ENCODE measurements around the gene SLC9A9. TPM values are rescaled to one million over a fixed set of nuclear protein-coding genes. Genes with fewer than 3 reads are reported as not detected.

Gene SLC9A9
- total RNA-seq, 4 donors from 2014 or later = 2.1 to 40.4 (median 7.2) TPM

DNA sequence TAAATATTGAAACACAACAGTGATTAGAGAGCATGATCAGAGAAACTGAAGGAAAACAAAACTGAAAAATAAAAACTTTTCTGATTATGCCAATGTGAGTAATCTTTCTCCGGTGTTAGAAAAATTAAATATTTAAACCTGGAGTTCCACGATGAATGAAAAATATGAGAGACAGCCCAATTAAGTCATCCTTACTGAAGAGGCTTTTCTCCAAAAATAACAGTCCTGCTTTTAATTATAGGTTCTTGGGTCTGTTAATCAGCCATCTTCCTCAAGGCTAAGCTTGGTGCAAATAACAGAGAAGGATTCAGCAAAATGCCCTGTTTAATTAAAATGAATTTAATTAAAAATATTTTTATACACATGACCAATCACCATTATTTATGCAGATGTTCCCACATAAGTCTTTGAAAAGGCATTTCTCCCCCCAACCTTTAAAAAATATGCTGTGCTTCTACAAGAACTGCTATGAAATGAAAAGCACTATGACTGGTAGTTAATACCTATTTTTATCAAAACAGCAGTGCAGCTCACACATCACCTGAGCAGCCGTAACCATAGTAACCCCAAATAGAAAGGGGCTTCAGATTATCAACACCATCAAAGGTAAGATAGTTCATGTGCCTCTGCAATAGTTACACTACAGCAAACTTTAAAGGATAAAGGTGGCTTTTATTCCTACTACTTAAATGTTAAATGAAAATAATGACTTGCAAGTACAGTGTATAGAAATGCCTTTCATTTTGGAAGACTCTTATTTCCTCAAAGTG is 175.7 kb downstream of the SLC9A9 start:
- Histone ChIP-seq H3K4me3 (no peak overlapping the region), H3K36me3 (no peaks in the 10 kb centered on the region), H3K4me1 (peaks cover 0 to 18% (median 2%) of the 10 kb centered on the region in 4 donors), H3K27me3 (no peaks in the 10 kb centered on the region), H3K27ac (peak overlapping the region in 1 of 4 donors; percentile 61), H3K9me3 (no peaks in the 10 kb centered on the region)
- TF ChIP-seq POLR2A (IDR thresholded peaks at IDR 0.05) = no peak
- TF ChIP-seq, protein P1, sequence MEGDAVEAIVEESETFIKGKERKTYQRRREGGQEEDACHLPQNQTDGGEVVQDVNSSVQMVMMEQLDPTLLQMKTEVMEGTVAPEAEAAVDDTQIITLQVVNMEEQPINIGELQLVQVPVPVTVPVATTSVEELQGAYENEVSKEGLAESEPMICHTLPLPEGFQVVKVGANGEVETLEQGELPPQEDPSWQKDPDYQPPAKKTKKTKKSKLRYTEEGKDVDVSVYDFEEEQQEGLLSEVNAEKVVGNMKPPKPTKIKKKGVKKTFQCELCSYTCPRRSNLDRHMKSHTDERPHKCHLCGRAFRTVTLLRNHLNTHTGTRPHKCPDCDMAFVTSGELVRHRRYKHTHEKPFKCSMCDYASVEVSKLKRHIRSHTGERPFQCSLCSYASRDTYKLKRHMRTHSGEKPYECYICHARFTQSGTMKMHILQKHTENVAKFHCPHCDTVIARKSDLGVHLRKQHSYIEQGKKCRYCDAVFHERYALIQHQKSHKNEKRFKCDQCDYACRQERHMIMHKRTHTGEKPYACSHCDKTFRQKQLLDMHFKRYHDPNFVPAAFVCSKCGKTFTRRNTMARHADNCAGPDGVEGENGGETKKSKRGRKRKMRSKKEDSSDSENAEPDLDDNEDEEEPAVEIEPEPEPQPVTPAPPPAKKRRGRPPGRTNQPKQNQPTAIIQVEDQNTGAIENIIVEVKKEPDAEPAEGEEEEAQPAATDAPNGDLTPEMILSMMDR (IDR thresholded peaks at IDR 0.05) = no peak
- no peak for DNase-seq

DNA sequence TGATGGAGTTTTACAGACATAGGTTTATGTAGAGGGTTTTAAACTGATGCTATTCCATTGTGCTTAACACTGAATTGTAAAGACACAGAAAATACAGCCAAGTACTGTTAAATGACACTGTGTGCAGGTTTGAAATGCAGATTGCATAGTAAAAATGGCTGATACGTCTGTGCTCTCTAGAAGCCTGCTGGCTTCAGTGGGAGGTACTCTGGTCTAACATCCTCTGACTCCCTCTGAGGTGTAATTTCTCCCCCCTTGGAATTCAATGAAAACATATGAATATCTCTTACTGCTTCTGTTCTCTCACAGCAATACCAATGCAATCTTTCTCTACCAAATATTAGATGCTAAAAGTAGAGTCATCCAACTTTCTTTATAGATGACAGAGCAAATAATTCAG is 176.6 kb downstream of the SLC9A9 start:
- H3K4me1 ChIP-seq = peaks cover 0 to 19% (median 2%) of the 10 kb centered on the region in 4 donors
- H3K27ac ChIP-seq = no peak overlapping the region
- TF ChIP-seq, protein P1 (IDR thresholded peaks at IDR 0.05) = no peak
- TF ChIP-seq POLR2A (IDR thresholded peaks at IDR 0.05) = no peak
- DNase-seq = no peak
- no peaks in the 10 kb centered on the region for H3K36me3 ChIP-seq
- H3K27me3 ChIP-seq = no peaks in the 10 kb centered on the region
- H3K4me3 ChIP-seq = no peak overlapping the region
- no peaks in the 10 kb centered on the region for H3K9me3 ChIP-seq

DNA sequence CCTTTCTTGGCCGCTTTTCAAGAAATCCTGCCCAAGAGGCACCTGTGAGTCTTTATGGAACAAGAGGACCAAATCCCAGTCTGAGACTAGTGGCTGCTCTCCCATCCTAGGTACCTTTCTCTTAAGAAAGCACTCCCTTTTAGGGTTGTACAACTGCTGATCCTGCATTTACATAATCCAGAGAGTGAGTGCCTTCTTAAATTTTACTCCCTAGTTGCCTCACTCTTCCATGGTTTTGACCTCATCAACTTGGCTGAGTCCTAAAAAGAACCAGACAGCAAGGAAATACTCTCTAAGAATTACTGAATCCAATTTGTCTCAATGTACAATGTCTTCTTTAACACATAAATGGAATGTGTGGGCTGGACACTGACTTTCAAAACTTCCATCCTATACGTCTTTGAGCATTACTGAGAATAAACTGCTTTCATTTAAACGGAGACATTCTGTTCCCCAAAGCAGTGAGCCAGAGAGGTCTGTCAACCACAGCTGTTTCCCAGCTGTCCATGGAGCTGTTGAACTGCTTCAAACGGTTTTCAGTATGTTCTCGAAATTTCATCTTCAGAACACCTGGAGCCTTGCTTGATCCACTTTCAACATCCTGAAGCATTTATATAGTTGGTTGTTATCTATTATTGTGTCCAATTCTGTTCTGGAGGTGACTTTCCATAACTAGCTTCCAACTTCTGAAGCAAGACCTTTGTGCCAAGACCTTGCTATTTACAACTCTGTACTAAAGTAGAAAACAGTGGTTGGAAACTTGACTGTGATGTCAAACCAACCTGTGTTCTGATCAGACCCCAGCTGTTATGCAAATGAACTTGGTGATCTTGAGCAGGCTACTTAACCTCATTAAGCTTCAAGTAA is 179.1 kb downstream of the SLC9A9 start:
- H3K27ac ChIP-seq = peak overlapping the region; percentile 27 to 87 (median 67)
- H3K4me1 ChIP-seq = peaks cover 0 to 19% (median under 1%) of the 10 kb centered on the region in 4 donors
- TF ChIP-seq, protein P1 (IDR thresholded peaks at IDR 0.05) = no peak
- no peak for TF ChIP-seq POLR2A (IDR thresholded peaks at IDR 0.05)
- peak in 2 of 3 donors; percentile 45 to 56 for DNase-seq
- H3K36me3 ChIP-seq = no peaks in the 10 kb centered on the region
- H3K27me3 ChIP-seq = no peaks in the 10 kb centered on the region
- no peaks in the 10 kb centered on the region for H3K9me3 ChIP-seq
- no peak overlapping the region for H3K4me3 ChIP-seq

DNA sequence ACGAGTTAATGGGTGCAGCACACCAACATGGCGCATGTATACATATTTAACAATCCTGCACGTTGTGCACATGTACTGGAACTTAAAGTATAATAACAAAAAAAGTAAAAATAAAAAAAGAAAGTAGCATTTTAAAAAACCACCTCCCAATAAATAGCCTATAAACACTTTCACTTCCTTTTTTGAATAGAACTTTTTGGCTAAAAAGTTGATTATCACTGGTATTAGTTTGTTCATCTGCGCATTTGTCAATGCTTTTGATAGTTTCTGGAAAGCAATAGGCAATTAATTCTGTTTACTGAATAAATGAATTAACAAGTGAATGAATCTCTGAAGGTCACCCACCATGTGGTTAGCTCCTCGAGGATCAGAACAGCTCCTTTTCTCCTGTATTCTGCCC is 179.9 kb downstream of the SLC9A9 start:
- Histone ChIP-seq H3K4me1 (peaks cover 0 to 16% (median 0%) of the 10 kb centered on the region in 4 donors), H3K27ac (peak overlapping the region; percentile 27 to 87 (median 67)), H3K36me3 (no peaks in the 10 kb centered on the region), H3K9me3 (no peaks in the 10 kb centered on the region), H3K4me3 (no peak overlapping the region), H3K27me3 (no peaks in the 10 kb centered on the region)
- TF ChIP-seq POLR2A (IDR thresholded peaks at IDR 0.05) = no peak
- TF ChIP-seq, protein P1 (IDR thresholded peaks at IDR 0.05) = no peak
- no peak for DNase-seq

DNA sequence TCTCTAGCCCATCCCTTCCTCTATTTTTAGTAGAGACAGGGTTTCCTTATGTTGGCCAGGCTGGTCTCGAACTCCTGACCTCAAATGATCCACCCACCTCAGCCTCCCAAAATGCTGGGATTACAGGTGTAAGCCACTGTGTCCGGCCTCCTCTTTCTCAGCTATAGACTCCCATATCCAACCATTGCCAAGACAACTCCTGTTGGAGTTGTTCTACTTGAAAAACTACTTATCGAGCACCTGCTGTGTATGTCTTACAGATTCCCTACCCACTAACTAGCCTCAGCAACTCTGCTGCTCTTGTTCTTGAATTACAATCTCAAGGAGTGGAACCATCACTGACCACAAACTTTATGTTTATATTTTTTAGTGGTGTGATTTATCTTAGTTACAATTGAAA is 186.6 kb downstream of the SLC9A9 start:
- Histone ChIP-seq H3K27ac (no peak overlapping the region), H3K4me3 (no peak overlapping the region), H3K36me3 (no peaks in the 10 kb centered on the region), H3K4me1 (no peaks in the 10 kb centered on the region), H3K9me3 (no peaks in the 10 kb centered on the region), H3K27me3 (no peaks in the 10 kb centered on the region)
- no peak for DNase-seq
- no peak for TF ChIP-seq POLR2A (IDR thresholded peaks at IDR 0.05)
- TF ChIP-seq, protein P1 (IDR thresholded peaks at IDR 0.05) = no peak
